Ishikawa (cell line): ENCODE results near the gene NRXN3.

Experiments
- CEBPB ChIP-seq: IDR thresholded peaks from 2 replicates; pipeline ENCODE4 v1.6.1; 2012
- CREB1 ChIP-seq: IDR thresholded peaks from 2 replicates; pipeline ENCODE4 v1.6.1; 2012; ENCODE audit warnings: low read depth
- EGR1 ChIP-seq: IDR thresholded peaks from 2 replicates; pipeline ENCODE4 v1.6.1; 2012
- EP300 ChIP-seq: IDR thresholded peaks from 2 replicates; pipeline ENCODE4 v1.6.1; 2012; ENCODE audit warnings: borderline replicate concordance
- FOXM1 ChIP-seq: IDR thresholded peaks from 2 replicates; pipeline ENCODE4 v1.6.1; 2012; ENCODE audit warnings: low read depth, borderline replicate concordance
- MAX ChIP-seq: IDR thresholded peaks from 2 replicates; pipeline ENCODE4 v1.6.1; 2012
- NFIC ChIP-seq: IDR thresholded peaks from 2 replicates; pipeline ENCODE4 v1.6.1; 2012
- RAD21 ChIP-seq: IDR thresholded peaks from 2 replicates; pipeline ENCODE4 v1.6.1; 2012; ENCODE audit warnings: low read depth
- TAF1 ChIP-seq: IDR thresholded peaks from 2 replicates; pipeline ENCODE4 v1.6.1; 2012; ENCODE audit warnings: low read depth, mild to moderate bottlenecking
- TCF12 ChIP-seq: IDR thresholded peaks from 2 replicates; pipeline ENCODE4 v1.6.1; 2012; ENCODE audit warnings: low read depth
- TEAD4 ChIP-seq: IDR thresholded peaks from 2 replicates; pipeline ENCODE4 v1.6.1; 2012
- YY1 ChIP-seq: IDR thresholded peaks from 2 replicates; pipeline ENCODE4 v1.6.1; 2012; ENCODE audit warnings: low read depth
- ZBTB7A ChIP-seq: IDR thresholded peaks from 2 replicates; pipeline ENCODE4 v1.6.1; 2012; ENCODE audit warnings: low read depth
- TF ChIP-seq, protein P1 (sequence below): IDR thresholded peaks from 2 replicates; pipeline ENCODE4 v1.6.1; 2012
- TF ChIP-seq, protein P2 (sequence below): IDR thresholded peaks from 2 replicates; pipeline ENCODE4 v1.6.1; 2012; ENCODE audit warnings: low read depth, mild to moderate bottlenecking

The NRXN3 gene

DNA sequence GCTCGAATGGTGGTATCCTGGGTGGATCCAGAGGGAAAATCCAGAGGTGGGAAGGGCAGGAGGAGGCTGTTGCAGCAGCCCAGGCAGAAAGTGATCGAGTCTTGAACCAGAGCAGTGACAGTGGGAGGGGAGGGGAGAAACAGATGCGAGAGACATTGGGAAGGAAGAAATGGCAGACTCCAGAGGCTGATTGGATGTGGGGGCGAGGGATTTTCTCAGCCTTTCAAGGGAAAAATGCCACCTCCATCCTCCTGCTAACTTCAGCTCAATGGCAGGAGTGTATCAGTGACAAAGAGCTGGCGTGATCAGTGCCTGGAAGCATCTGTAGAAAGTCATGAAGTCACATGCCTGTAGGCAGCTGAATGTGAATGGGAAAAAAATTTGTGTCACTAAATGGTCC, 38.6 kb upstream of the NRXN3 start:
- TF ChIP-seq ZBTB7A (no peak), NFIC (no peak), FOXM1 (no peak)
- TF ChIP-seq, protein P1, sequence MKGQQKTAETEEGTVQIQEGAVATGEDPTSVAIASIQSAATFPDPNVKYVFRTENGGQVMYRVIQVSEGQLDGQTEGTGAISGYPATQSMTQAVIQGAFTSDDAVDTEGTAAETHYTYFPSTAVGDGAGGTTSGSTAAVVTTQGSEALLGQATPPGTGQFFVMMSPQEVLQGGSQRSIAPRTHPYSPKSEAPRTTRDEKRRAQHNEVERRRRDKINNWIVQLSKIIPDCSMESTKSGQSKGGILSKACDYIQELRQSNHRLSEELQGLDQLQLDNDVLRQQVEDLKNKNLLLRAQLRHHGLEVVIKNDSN = no peak

- TF ChIP-seq TAF1 = no peak
- TF ChIP-seq, protein P1 = no peak
- TF ChIP-seq, protein P2, sequence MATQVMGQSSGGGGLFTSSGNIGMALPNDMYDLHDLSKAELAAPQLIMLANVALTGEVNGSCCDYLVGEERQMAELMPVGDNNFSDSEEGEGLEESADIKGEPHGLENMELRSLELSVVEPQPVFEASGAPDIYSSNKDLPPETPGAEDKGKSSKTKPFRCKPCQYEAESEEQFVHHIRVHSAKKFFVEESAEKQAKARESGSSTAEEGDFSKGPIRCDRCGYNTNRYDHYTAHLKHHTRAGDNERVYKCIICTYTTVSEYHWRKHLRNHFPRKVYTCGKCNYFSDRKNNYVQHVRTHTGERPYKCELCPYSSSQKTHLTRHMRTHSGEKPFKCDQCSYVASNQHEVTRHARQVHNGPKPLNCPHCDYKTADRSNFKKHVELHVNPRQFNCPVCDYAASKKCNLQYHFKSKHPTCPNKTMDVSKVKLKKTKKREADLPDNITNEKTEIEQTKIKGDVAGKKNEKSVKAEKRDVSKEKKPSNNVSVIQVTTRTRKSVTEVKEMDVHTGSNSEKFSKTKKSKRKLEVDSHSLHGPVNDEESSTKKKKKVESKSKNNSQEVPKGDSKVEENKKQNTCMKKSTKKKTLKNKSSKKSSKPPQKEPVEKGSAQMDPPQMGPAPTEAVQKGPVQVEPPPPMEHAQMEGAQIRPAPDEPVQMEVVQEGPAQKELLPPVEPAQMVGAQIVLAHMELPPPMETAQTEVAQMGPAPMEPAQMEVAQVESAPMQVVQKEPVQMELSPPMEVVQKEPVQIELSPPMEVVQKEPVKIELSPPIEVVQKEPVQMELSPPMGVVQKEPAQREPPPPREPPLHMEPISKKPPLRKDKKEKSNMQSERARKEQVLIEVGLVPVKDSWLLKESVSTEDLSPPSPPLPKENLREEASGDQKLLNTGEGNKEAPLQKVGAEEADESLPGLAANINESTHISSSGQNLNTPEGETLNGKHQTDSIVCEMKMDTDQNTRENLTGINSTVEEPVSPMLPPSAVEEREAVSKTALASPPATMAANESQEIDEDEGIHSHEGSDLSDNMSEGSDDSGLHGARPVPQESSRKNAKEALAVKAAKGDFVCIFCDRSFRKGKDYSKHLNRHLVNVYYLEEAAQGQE = no peak
Measured at GRCh38 chr14:78135450-78135891, 34.7 kb upstream of the NRXN3 start.

GRCh38 chr14:78136695-78137094, 33.5 kb upstream of the NRXN3 start:
- TF ChIP-seq YY1 (no peak), TEAD4 (no peak), ZBTB7A (no peak), EGR1 (no peak), RAD21 (no peak), FOXM1 (no peak), MAX (no peak), CREB1 (no peak), NFIC (no peak), EP300 (no peak), TCF12 (no peak), TAF1 (no peak), CEBPB (no peak)
- TF ChIP-seq, protein P1 = no peak
- TF ChIP-seq, protein P2 = no peak

DNA sequence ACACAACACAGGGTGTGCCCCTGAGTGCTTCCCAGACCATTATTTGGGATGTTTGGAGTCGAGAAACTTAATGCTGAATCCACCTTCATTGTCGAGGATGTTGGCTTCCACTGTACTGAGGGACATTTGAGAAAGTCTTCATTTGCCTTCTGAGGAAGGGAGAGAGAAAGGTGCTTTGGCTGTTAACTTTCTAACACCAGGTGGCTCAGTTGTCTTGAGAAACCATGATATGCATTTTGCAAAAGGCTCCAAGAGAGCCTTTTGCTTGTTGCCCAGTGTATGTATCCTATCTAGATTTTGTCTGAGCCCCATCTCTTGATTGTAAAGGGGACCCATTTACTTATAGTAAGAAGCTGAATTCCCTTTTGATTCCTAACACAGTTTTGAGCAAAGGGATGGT, 28.6 kb upstream of the NRXN3 start:
- no peak for TF ChIP-seq ZBTB7A
- TF ChIP-seq, protein P1 = no peak
- no peak for TF ChIP-seq NFIC
- no peak for TF ChIP-seq MAX
- TF ChIP-seq, protein P2 = no peak
- no peak for TF ChIP-seq TEAD4
- TF ChIP-seq TCF12 = no peak
- no peak for TF ChIP-seq EP300
- no peak for TF ChIP-seq FOXM1
- TF ChIP-seq CREB1 = no peak
- no peak for TF ChIP-seq YY1
- no peak for TF ChIP-seq RAD21

GRCh38 chr14:78142998-78143397, 27.2 kb upstream of the NRXN3 start:
- TF ChIP-seq TEAD4 = no peak
- no peak for TF ChIP-seq EGR1
- no peak for TF ChIP-seq ZBTB7A
